ENCODE data around the gene TMEM131L.
"Not testable (repeated sequence)": the region's sequence is repeated elsewhere in the genome, so short reads cannot be mapped to it uniquely, and the experiment has no call there.

TMEM131L gene, protein sequence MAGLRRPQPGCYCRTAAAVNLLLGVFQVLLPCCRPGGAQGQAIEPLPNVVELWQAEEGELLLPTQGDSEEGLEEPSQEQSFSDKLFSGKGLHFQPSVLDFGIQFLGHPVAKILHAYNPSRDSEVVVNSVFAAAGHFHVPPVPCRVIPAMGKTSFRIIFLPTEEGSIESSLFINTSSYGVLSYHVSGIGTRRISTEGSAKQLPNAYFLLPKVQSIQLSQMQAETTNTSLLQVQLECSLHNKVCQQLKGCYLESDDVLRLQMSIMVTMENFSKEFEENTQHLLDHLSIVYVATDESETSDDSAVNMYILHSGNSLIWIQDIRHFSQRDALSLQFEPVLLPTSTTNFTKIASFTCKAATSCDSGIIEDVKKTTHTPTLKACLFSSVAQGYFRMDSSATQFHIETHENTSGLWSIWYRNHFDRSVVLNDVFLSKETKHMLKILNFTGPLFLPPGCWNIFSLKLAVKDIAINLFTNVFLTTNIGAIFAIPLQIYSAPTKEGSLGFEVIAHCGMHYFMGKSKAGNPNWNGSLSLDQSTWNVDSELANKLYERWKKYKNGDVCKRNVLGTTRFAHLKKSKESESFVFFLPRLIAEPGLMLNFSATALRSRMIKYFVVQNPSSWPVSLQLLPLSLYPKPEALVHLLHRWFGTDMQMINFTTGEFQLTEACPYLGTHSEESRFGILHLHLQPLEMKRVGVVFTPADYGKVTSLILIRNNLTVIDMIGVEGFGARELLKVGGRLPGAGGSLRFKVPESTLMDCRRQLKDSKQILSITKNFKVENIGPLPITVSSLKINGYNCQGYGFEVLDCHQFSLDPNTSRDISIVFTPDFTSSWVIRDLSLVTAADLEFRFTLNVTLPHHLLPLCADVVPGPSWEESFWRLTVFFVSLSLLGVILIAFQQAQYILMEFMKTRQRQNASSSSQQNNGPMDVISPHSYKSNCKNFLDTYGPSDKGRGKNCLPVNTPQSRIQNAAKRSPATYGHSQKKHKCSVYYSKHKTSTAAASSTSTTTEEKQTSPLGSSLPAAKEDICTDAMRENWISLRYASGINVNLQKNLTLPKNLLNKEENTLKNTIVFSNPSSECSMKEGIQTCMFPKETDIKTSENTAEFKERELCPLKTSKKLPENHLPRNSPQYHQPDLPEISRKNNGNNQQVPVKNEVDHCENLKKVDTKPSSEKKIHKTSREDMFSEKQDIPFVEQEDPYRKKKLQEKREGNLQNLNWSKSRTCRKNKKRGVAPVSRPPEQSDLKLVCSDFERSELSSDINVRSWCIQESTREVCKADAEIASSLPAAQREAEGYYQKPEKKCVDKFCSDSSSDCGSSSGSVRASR (N-terminal part only)

DNA sequence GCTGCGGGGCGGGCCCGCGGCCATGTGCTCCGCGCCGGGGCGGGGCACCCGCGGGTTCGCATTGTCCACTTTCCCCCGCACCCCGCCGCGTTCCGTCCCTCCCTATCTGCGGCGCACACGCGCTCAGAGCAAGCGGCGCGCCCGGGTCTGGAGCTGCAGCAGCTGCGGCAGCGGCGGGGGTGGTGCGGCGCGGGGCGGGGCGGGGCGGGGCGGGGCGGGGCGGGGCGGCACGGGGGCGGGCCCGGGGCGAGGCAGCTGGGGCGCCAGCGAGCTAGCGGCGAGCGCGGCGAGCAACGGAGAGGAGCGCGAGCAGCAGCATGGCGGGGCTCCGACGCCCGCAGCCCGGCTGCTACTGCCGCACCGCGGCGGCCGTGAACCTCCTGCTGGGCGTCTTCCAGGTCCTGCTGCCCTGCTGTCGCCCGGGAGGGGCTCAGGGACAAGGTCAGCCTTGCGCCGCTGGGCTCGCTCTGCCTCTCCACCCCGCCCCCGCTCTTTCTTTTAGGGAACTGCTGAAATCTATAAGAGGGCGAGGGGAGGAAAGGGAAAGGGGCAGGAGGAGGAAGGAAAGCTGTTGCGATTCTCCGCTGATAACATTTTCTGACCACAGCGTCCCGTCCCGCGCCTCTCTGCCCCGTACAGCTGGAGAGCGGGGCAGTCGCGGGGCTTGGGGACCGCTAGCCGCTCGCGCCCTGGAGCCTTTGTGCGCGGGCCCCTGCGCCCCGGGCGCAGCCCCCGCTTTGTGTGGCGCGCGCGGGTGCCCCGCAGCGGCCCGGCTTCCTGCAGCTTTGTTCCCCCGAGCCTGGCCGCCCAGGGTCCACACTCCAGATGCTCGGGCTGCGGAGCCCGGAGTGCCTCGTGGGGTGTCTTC lies at the start of gene TMEM131L:
Gene TMEM131L (plus strand): TSS at position 280 of the 868 bp plus-strand sequence. CDS start 38 bp downstream, at position 318.
- FAIRE-seq = no peak

DNA sequence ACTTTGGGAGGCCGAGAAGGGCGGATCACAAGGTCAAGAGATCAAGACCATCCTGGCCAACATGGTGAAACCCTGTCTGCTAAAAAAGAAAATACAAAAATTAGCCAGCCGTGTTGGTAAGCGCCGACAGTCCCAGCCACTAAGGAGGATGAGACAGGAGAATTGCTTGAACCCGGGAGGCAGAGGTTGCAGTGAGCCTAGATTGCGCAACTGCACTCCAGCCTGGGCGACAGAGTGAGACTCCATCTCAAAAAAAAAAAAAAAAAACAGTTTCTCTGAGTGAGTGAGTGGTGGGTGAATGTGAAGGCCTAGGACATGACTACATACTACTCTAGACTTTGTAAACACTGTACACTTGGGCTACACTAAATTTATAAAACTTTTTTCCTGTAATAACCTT lies 49.7 kb upstream of the TMEM131L start:
- FAIRE-seq = not testable (repeated sequence)

DNA sequence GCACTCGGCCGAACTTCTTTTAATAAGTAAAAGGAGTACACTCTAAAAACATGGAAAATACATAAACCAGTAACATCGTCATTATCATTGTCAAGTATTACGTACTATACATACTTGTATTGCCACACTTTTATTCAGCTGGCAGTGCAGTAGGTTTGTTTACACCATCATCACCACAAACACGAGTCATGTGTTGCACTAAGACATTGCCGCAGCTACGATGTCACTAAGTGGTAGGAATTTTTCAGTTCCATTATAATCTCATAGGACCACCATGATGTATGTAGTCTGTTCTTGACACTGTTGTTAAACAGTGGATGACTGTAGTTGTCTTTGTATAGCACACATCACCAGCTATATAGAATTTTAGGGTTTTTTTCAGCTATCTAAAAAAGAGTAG lies 48.0 kb upstream of the TMEM131L start:
- FAIRE-seq = no peak

- no peak for FAIRE-seq
These were observed 47.6 kb upstream of the TMEM131L start for GRCh38 chr4:153418558-153418957.

DNA sequence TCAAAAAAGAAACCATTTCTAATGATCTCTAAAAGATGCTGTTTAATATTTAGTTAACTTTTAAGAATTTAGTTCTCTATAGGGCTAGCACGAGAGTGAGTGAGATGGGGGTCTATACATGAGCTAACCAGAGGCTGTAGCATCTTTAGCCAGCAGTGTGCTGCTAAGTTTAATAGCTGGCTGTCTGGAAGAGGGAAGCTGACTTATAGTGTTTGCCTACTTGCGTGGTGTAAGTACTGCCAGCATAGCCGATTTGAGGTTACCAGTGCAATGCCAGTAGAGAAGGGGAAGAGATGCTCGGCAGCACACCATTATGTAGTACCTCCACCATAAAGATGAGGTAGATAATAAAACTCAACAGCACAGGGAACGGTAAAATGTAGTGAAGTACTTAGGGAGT lies 47.1 kb upstream of the TMEM131L start:
- no peak for FAIRE-seq

DNA sequence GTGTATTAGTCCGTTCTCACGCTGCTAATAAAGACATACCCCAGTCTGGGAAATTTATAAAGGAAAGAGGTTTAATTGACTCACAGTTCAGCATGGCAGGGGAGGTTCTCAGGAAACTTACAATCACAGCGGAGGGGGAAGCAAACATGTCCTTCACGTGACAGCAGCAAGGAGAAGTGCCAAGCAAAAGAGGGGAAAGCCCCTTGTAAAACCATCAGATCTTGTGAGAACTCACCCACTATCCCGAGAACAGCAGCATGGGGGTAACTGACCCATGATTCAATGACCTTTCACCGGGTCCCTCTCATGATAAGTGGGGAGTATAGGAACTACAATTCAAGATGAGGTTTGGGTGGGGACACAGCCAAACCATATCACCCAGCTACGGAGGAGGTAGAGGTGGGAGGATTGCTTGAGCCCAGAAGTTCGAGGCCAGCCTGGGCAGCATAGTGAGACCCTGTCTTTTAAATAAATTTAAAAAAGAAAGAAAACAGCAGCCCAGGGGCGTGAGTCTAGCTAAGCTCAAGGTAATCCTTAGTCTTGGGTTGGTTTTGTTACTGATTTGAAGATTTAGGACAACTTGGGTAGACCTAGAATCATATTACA lies 46.4 kb upstream of the TMEM131L start:
- no peak for FAIRE-seq

DNA sequence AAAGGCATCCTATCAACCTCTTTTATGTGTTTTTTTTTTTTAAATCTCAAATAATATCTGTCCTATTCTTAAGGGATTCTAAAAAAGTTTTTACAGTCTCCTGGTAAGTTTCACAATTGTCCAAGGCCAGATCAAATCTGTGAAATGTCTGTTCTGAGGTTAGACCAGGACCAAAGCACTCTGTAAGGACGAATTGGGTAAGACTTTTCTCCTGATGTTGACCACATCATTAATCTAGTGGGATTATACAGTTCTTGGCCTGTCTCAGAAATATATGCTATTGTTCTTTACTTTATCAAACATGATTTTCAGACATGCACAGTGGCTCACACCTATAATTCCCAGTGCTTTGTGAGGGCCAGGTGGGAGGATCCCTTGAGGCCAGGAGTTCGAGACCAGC lies 45.8 kb upstream of the TMEM131L start:
- no peak for FAIRE-seq

- FAIRE-seq = no peak
These were observed 44.2 kb upstream of the TMEM131L start for GRCh38 chr4:153421941-153422340.

DNA sequence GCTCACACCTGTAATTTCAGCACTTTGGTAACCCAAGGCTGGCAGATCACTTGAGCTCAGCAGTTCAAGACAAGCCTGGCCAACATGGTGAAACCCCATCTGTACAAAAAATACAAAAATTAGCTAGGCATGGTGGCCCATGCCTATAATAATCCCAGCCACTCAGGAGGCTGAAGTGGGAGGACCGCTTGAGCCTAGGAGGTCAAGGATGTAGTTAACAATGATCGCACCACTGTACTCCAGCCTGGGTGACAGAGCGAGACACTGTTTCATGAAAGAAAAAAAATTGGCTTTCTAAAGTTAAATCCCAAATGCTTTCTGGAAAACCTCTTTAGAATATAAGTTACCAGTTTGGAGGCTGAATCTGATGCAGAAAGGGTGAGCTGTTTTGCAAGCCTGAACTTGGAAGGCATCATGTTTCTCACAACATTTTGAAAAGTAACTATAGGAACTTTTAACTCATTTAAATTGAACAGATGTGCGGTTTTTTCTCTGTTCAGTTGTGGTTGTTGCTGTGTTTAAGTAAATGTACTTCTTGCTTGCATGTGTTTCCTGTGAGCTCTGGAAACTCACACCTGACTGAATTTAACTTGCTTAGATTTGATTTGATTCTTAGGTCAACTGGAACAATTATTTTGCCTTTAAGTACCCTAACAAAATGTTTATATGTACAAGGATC lies 39.8 kb upstream of the TMEM131L start:
- FAIRE-seq = no peak

- no peak for FAIRE-seq
These were observed 38.6 kb upstream of the TMEM131L start for GRCh38 chr4:153427363-153428071.

DNA sequence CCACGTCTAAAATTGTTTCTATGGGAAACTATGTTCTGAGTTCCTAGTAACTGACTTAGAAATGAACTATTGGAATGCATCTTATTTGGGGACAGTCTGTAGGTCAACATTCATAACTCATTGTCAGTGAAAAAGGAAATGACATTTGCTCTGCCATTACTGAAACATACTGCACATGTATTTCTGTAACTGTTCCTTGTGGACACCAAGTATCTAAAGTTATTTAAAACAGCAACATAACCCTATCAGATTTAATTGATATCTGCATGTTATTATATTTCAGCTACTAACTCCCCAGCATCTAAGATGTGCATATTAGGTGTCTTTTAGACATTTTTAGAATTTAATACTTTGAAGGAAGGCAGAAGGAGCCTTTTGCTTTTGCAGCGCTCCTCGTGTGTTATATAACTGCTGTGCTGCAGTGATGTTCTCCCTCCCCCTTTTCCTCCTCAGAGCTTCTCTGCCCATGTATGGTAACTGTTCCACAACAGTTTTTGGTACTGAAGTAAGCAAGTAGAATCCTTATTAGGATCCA lies 37.2 kb upstream of the TMEM131L start:
- FAIRE-seq = no peak

DNA sequence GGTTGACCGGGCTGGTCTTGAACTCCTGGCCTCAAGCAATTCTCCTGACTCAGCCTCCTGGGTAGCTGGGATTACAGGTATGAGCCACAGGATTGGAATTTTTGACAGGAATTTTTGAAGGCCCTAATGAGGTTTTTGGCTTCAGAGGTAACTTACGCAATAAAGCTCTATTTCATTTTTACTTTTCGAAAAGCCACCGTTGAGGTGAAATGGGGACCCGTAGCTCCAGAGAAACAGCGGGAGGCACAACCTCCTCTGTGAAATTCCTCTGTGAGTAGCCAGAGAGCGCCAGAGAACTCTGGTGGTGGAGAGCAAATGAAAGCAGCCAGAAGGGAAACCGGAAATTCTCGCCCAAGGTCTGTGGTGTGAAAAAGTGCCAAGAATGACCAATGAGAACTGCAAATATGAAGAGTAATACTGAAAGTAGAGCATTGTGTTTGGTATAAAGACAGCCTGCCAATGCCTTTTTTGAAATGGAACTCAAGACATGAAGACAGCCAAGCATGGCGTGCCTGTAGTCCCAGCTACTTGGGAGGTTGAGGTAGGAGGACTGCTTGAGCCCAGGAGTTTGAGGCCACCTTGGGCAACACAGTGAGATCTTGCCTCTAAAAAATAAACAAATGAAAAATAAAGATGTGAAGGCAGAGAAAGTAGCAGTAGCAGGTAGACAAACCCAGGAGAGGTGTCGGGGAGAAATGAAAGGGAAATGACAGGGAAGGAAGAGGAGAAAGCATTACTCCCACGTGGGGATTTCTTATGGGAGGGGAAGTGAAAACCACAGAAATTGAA lies 33.0 kb upstream of the TMEM131L start:
- FAIRE-seq = no peak

DNA sequence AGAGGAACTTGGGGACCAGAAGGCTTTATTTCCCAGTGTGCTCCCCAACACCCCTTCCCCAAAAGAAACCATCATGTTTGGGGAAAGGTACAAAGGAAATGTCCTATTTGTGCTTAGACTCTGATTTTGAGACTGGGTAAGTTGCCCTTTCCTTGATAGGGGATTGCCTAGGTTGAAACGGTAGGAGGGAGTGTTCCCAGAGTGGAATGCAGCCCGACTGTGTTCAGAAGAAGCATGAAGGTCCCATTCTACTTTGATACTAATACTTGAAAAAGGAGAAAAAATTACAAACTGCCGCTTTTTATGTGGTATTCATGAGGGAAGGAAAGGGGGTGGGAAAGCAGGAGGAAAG lies 32.4 kb upstream of the TMEM131L start:
- FAIRE-seq = no peak

DNA sequence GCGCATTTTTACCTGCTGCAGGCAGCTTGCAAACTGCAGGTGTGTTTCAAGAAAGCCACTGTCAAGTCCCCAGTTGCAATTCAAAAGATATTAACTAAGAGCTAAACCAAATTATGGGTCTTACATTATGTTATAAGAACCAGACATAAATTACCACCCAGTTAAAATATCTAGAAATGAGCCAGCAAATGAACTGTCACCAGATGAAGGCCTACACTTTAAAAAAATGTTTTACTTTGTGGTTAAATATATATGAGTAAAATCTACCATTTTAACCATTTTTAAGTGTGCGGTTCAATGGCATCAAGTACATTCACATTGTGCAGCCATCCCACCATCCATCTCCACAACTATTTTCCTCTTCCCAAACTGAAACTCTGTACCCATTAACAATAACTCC lies 32.0 kb upstream of the TMEM131L start:
- FAIRE-seq = no peak

- FAIRE-seq = no peak
These were observed 27.0 kb upstream of the TMEM131L start for GRCh38 chr4:153438916-153439756.

DNA sequence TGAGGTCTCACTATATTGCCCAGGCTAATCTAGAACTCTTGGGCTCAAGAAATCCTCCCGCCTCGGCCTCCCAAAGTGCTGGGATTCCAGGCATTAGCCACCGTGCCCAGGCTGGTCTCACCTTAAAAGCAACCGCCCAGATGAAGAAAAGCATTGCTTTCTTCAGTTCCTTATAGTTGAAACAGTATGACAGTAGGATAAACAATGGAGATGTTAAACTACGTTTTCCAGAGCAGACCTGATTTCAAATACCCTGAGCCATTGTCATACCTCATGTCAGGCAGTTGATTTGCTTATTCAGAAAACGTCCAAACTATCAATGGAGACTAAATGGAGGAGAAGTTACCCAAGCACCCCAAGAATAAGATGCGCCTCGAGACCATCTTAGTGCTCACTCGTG lies 26.3 kb upstream of the TMEM131L start:
- no peak for FAIRE-seq

DNA sequence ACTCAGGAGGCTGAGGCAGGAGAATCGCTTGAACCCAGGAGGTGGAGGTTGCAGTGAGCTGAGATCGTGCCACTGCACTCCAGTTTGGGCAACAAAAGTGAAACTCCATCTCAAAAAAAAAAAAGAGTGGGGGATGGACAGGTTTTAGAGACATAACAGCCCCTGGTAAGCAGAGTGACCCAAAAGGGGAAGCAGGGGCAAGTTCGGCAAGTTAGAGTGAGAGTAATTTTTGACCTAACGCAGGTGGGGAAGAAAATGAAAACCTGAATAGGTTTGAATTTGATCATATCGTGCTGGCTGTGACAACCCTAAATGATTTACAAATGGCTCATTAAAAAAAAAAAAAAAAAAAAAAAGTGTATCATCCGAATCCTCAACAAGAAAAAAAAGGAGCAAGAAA lies 25.7 kb upstream of the TMEM131L start:
- no peak for FAIRE-seq

DNA sequence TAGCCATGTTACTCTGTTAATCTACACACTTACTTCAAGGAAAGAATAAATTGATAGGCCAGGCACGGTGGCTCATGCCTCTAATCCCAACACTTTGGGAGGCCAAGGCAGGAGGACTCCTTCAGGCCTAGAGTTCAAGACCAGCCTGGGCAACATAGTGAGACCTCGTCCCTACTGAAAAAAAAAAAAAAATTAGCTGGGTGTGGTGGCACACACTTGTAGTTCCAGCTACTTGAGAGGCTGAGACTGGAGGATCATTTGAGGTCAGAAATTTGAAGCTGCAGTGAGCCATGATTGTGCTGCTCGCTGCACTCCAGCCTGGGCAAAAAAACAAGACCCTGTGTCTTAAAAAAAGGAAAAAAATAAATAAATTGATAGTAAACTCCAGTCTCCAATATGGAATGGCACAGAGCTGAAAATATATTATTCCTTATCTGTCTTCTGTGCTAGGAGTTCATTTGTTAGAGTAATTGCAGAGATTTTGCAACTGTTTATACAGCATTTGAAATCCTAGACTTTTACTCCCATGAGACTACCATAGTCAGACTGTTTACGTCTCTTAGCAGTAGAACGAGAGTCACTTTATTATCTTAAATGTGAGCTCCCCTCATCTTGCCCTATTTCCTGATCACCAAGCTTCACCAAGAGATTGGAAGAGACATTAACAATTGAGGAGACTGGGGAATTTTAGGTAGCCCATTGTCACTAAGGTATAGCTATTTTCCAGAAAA lies 18.8 kb upstream of the TMEM131L start:
- no peak for FAIRE-seq

All from TTC549 (cell line).